GM21737 (cell line): ENCODE measurements around the gene HINT3.
"Not testable (repeated sequence)": the region's sequence is repeated elsewhere in the genome, so short reads cannot be mapped to it uniquely, and the experiment has no call there.

ENCODE experiments used
- ATAC-seq: cut with Tn5 transposase; IDR thresholded peaks from one replicate; pipeline ENCODE4 v1.9.1; 2021; ENCODE audit warnings: mild to moderate bottlenecking, moderate library complexity; ENCODE audit not compliant: unreplicated experiment

Gene HINT3

GRCh38 chr6:125939791-125940190 lies 16.8 kb upstream of the HINT3 start:
- no peak for ATAC-seq

- no peak for ATAC-seq
Observed at GRCh38 chr6:125940247-125941041, 16.1 kb upstream of the HINT3 start.

GRCh38 chr6:125942672-125943527 lies 13.7 kb upstream of the HINT3 start:
- no peak for ATAC-seq

- no peak for ATAC-seq
Observed at GRCh38 chr6:125943528-125944433, 12.8 kb upstream of the HINT3 start.

GRCh38 chr6:125944434-125944816 lies 12.1 kb upstream of the HINT3 start:
- ATAC-seq: no peak

GRCh38 chr6:125944896-125945295 lies 11.7 kb upstream of the HINT3 start:
- ATAC-seq: no peak

GRCh38 chr6:125945378-125946141 lies 11.0 kb upstream of the HINT3 start:
- no peak for ATAC-seq

GRCh38 chr6:125947615-125948014 lies 9.0 kb upstream of the HINT3 start:
- no peak for ATAC-seq

- no peak for ATAC-seq
Observed at GRCh38 chr6:125948455-125948854, 8.1 kb upstream of the HINT3 start.

GRCh38 chr6:125949069-125949468 lies 7.5 kb upstream of the HINT3 start:
- no peak for ATAC-seq

GRCh38 chr6:125950293-125950692 lies 6.3 kb upstream of the HINT3 start:
- no peak for ATAC-seq

GRCh38 chr6:125950716-125951115 lies 5.9 kb upstream of the HINT3 start:
- ATAC-seq: not testable (repeated sequence)

- ATAC-seq: no peak
Observed at GRCh38 chr6:125951323-125951722, 5.2 kb upstream of the HINT3 start.

GRCh38 chr6:125952764-125953501 lies 3.6 kb upstream of the HINT3 start:
- ATAC-seq: no peak

- no peak for ATAC-seq
Observed at GRCh38 chr6:125953502-125953875, 3.1 kb upstream of the HINT3 start.

GRCh38 chr6:125954735-125955339 lies 1.7 kb upstream of the HINT3 start:
- no peak for ATAC-seq

- ATAC-seq: no peak
Observed at GRCh38 chr6:125955973-125956372, 597 bp upstream of the HINT3 start.

- ATAC-seq: no peak
Observed at GRCh38 chr6:125957391-125957693, 772 bp downstream of the HINT3 start.

GRCh38 chr6:125957845-125958244 lies 1.3 kb downstream of the HINT3 start:
- no peak for ATAC-seq
